ENCODE results near the gene VPS13D.

The VPS13D gene

DNA sequence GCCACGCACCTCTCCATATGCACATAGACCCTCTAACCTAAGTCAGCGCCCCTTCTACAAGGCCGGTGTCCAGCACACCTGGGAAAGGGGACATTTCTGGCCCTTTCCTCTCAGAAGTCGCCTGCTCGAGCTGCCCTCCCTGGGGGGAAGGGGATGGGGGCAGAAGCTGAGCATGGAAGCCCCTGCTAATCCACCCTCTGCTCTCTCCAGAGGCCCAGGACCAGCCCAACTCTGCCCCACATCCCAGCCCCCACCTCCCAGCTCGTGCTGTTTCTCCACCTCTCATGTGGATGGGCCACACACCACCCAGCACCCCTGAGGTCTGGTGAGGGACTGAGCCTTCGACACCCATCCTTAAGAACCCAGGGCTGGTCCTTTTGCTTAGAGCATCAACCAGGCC lies 48.3 kb upstream of the VPS13D start:
- Histone ChIP-seq H2AFZ (ENCODE audit: low read depth) (no peak overlapping the region), H3K9ac (no peak overlapping the region), H3K4me2 (no peak overlapping the region), H3K4me1 (ENCODE audit: low read depth, poor library complexity, severe bottlenecking) (no peaks in the 10 kb centered on the region), H3K27ac (no peak overlapping the region), H3K79me2 (ENCODE audit: insufficient read depth, low read depth) (peaks cover 50% of the 10 kb centered on the region), H4K20me1 (ENCODE audit: insufficient read depth) (peaks cover under 1% of the 10 kb centered on the region; the same call in 1 of the 2 replicates), H3K36me3 (ENCODE audit: insufficient read depth) (no peaks in the 10 kb centered on the region), H3K4me3 (IDR thresholded peaks at IDR 0.05; ENCODE audit: insufficient read depth, low read depth, low read length) (no peak overlapping the region), H3K27me3 (ENCODE audit: insufficient read depth, low read depth) (no peaks in the 10 kb centered on the region)
- TF ChIP-seq, protein P1, sequence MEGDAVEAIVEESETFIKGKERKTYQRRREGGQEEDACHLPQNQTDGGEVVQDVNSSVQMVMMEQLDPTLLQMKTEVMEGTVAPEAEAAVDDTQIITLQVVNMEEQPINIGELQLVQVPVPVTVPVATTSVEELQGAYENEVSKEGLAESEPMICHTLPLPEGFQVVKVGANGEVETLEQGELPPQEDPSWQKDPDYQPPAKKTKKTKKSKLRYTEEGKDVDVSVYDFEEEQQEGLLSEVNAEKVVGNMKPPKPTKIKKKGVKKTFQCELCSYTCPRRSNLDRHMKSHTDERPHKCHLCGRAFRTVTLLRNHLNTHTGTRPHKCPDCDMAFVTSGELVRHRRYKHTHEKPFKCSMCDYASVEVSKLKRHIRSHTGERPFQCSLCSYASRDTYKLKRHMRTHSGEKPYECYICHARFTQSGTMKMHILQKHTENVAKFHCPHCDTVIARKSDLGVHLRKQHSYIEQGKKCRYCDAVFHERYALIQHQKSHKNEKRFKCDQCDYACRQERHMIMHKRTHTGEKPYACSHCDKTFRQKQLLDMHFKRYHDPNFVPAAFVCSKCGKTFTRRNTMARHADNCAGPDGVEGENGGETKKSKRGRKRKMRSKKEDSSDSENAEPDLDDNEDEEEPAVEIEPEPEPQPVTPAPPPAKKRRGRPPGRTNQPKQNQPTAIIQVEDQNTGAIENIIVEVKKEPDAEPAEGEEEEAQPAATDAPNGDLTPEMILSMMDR (conservative IDR thresholded peaks at IDR 0.05; ENCODE audit: low read depth, low read length), result no peak

DNA sequence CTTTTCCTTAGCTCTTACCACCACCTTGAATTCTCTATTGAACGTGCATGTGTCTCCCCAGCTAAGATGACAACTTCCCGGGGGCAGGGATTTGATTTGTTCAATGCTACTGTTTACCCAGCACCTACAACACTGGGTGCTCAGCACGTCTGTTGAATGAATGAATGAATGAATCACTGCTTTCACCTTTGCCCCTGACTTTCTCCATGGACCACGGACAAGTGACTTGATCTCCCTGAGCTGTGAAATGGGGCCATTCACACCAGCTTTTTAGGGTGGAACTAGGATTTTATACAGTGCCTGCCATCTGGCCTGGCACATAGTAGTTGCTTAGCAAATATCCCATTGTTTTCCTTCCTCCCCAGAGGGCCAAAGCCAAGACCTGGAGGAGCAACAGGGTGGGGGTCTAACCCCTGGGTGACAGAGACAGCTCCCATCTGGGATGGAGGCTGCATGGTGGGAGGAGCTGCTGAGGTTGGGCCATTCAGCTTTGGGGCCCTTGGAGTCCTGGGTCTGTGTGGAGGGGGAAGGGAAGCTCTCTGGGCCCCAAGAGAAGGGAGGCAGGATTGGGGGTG lies 47.3 kb upstream of the VPS13D start:
- H3K4me3 ChIP-seq (IDR thresholded peaks at IDR 0.05; ENCODE audit: insufficient read depth, low read depth, low read length), result no peak overlapping the region
- TF ChIP-seq, protein P1 (conservative IDR thresholded peaks at IDR 0.05; ENCODE audit: low read depth, low read length), result no peak
- no peaks in the 10 kb centered on the region for H3K27me3 ChIP-seq (ENCODE audit: insufficient read depth, low read depth)
- peaks cover 10% of the 10 kb centered on the region; the same call in 1 of the 2 replicates for H4K20me1 ChIP-seq (ENCODE audit: insufficient read depth)
- no peak overlapping the region for H3K27ac ChIP-seq
- no peak overlapping the region for H2AFZ ChIP-seq (ENCODE audit: low read depth)
- no peaks in the 10 kb centered on the region for H3K4me1 ChIP-seq (ENCODE audit: low read depth, poor library complexity, severe bottlenecking)
- no peak overlapping the region for H3K9ac ChIP-seq
- peaks cover 49% of the 10 kb centered on the region; the same call in 1 of the 2 replicates for H3K79me2 ChIP-seq (ENCODE audit: insufficient read depth, low read depth)
- H3K36me3 ChIP-seq (ENCODE audit: insufficient read depth), result no peaks in the 10 kb centered on the region
- H3K4me2 ChIP-seq, result no peak overlapping the region

DNA sequence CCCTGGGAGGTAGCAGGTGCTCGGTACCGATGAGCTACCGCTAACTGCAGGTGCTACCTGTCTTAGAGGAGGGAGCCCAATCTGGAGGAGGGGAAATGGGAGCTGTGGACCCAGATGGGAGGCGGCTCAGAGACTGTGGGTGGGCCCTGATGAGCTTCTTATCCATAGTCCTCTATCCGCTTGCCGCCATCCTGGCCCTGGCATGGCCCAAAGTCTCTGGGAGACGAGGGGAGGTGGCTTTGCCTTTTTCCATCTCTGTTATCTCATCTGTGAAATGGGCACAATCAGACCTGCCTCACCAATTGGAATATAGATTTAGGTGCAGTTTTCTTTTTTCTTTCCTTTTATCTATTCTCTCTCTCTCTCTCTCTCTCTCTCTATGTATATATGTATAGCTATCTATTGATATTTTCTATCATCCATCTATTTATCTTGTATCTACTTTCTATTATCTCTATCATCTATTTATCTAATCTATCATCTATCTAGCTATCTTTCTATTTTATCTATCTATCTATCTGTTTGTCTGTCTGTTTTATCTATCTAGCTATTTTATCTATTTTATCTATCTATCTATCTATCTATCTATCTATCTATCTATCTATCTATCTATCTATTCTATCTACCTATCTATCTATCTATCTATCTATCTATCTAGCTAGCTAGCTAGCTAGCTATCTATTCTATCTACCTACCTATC lies 46.6 kb upstream of the VPS13D start:
- no peak overlapping the region for H2AFZ ChIP-seq (ENCODE audit: low read depth)
- H3K4me1 ChIP-seq (ENCODE audit: low read depth, poor library complexity, severe bottlenecking), result no peaks in the 10 kb centered on the region
- H3K9ac ChIP-seq, result no peak overlapping the region
- no peaks in the 10 kb centered on the region for H3K27me3 ChIP-seq (ENCODE audit: insufficient read depth, low read depth)
- peaks cover 16% of the 10 kb centered on the region; the same call in 1 of the 2 replicates for H4K20me1 ChIP-seq (ENCODE audit: insufficient read depth)
- peaks cover 49% of the 10 kb centered on the region; the same call in 1 of the 2 replicates for H3K79me2 ChIP-seq (ENCODE audit: insufficient read depth, low read depth)
- no peak overlapping the region for H3K4me2 ChIP-seq
- no peak overlapping the region for H3K27ac ChIP-seq
- TF ChIP-seq, protein P1 (conservative IDR thresholded peaks at IDR 0.05; ENCODE audit: low read depth, low read length), result no peak
- H3K4me3 ChIP-seq (IDR thresholded peaks at IDR 0.05; ENCODE audit: insufficient read depth, low read depth, low read length), result no peak overlapping the region
- H3K36me3 ChIP-seq (ENCODE audit: insufficient read depth), result no peaks in the 10 kb centered on the region

DNA sequence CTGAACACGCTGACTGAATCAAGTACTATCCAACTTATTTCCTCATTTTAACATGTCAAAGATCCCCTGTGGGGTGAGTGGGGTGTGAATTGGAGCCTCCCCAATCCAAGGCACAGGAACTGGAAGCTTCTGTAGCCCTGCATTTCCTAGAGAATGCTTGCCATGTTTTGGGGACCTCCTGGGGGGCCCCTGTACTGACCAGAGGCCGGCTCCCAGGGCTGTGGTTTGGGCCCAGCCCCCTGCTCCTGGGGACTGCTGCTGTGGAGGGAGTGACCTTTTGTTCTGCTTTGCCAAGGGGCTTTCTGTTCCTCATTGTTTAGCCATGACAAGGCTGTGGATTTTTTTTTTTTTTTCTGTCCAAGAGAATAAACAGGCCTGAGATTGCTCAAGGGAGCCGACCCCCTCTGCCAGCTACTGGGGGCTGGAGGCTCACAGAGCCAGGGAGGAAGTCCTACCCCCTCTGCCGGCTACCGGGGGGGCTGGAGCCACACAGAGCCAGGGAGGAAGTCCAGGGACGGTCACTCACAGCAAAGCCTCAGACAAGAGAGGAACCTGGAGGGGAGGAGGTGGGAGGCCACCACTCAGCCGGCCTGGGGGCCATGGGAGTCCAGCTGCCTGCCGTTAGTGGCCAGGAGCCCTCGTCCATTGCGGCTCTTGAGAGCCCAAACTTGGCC lies 45.7 kb upstream of the VPS13D start:
- H3K4me2 ChIP-seq, result no peak overlapping the region

More for the DNA sequence above, 45.7 kb upstream of the VPS13D start:
- Histone ChIP-seq H4K20me1 (ENCODE audit: insufficient read depth) (peaks cover 16% of the 10 kb centered on the region; the same call in 1 of the 2 replicates), H3K27me3 (ENCODE audit: insufficient read depth, low read depth) (no peaks in the 10 kb centered on the region), H3K9ac (no peak overlapping the region), H3K79me2 (ENCODE audit: insufficient read depth, low read depth) (peaks cover 44% of the 10 kb centered on the region; the same call in 1 of the 2 replicates), H3K27ac (no peak overlapping the region), H3K4me3 (IDR thresholded peaks at IDR 0.05; ENCODE audit: insufficient read depth, low read depth, low read length) (no peak overlapping the region), H3K4me1 (ENCODE audit: low read depth, poor library complexity, severe bottlenecking) (no peaks in the 10 kb centered on the region), H3K36me3 (ENCODE audit: insufficient read depth) (no peaks in the 10 kb centered on the region), H2AFZ (ENCODE audit: low read depth) (no peak overlapping the region)
- TF ChIP-seq, protein P1 (conservative IDR thresholded peaks at IDR 0.05; ENCODE audit: low read depth, low read length), result no peak
